Body of pancreas (tissue), 4 donors: Measurements from ENCODE around the gene LMO4. TPM values are rescaled to one million over a fixed set of nuclear protein-coding genes. Genes with fewer than 3 reads are reported as not detected.

Source experiments
- ATAC-seq: fragments of 150-250 bp; one replicate; pipeline ENCODE4 v1.9.1; 2016
- DNase-seq, 4 donors: peaks; one replicate each; pipeline ENCODE4 v3.0.0-alpha.2; 2019
- H3K27ac ChIP-seq, 4 donors: fragments of 200-600 bp; sonication (generic); 1 replicate in 3 of 4; 2 replicates in 1 of 4; pipeline versions ENCODE4 v1.5.1 to v1.6.1; 2016 to 2019; ENCODE audit warnings: mild to moderate bottlenecking in 1 of 4, mixed read lengths in 1 of 4, moderate library complexity in 1 of 4
- H3K27me3 ChIP-seq, 2 donors: fragments of 200-600 bp; sonication (generic); one replicate each; pipeline ENCODE4 v1.6.0; 2016; ENCODE audit warnings: mild to moderate bottlenecking in 1 of 2
- H3K36me3 ChIP-seq, 2 donors: fragments of 200-600 bp; sonication (generic); replicated peaks in 1 of 2; 2 replicates each; pipeline ENCODE4 v1.5.1; 2016; ENCODE audit warnings: low read depth in 2 of 2; ENCODE audit not compliant: insufficient read depth in 1 of 2
- H3K4me1 ChIP-seq: fragments of 200-600 bp; sonication (generic); one replicate; pipeline ENCODE4 v1.6.0; 2016
- H3K4me3 ChIP-seq, 2 donors: fragments of 200-600 bp; sonication (generic); 1 replicate in 1 of 2; 2 replicates in 1 of 2; pipeline ENCODE4 v1.5.1; 2016 to 2019
- H3K9me3 ChIP-seq, 3 donors: fragments of 200-600 bp; sonication (generic); 1 replicate in 2 of 3; 2 replicates in 1 of 3; pipeline ENCODE4 v1.5.1; 2016
- POLR2A ChIP-seq, 3 donors: fragments of 450-650 bp; IDR thresholded peaks; one replicate each; pipeline ENCODE4 v1.6.1; 2016; ENCODE audit warnings: antibody characterized with exemption in 3 of 3, mild to moderate bottlenecking in 2 of 3
- WGBS, 2 donors: methylation state at CpG; one replicate each; pipeline ENCODE4 v1.1.5; 2017; 5-methylcytosine and 5-hydroxymethylcytosine counted together
- intact Hi-C: fragments of 100-400 bp; cut with DNase I; formaldehyde crosslinking; loops from one replicate; pipeline ENCODE4 v1.15.1; 2023
- total RNA-seq, 2 donors: library from RNA; depleted of rRNA; stranded (reverse); fragments of >200 nt; gene quantifications; one replicate each; pipeline ENCODE4 v1.1.0, GENCODE V29; 2016
- TF ChIP-seq, protein P1 (sequence below), 7 experiments: fragments of 450-650 bp in 4 of 7; fragments of 200-600 bp in 3 of 7; sonication (generic) in 3 of 7; IDR thresholded peaks; one replicate each; pipeline ENCODE4 v1.5.1; 2016 to 2019; ENCODE audit warnings: antibody characterized with exemption in 7 of 7

The LMO4 gene
- total RNA-seq, 2 donors from 2014 or later, result 14.2 to 23.6 TPM

DNA sequence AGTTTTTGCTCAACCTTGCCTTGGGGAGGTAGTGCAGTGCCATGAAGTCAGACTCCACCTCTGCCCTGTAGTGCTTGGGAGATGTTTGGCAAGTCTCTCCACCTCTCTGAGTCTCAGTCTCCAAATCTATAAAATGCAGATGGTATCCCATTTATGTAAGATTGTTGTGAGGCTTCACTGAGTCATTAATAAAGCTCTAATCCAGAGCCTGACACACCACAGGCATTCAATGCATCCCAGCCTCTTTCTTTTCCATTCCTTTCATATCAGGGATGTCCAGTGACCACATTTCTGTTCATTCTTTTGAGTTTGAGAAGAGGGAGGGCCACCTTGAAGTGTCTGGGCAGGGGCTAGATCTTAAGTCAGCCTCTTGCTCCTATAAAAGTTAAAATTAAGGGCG is 37.6 kb upstream of the LMO4 start:
- Histone ChIP-seq H3K4me3 (no peak overlapping the region), H3K4me1 (no peaks in the 10 kb centered on the region), H3K27me3 (no peaks in the 10 kb centered on the region), H3K36me3 (no peaks in the 10 kb centered on the region), H3K9me3 (no peaks in the 10 kb centered on the region), H3K27ac (no peak overlapping the region)
- DNase-seq (no peak), ATAC-seq (no peak)
- intact Hi-C loops, result loop anchor here (10.0 kb wide), 1 partner anchor 664 kb away; no protein-coding TSS in a partner anchor
- TF ChIP-seq, protein P1, sequence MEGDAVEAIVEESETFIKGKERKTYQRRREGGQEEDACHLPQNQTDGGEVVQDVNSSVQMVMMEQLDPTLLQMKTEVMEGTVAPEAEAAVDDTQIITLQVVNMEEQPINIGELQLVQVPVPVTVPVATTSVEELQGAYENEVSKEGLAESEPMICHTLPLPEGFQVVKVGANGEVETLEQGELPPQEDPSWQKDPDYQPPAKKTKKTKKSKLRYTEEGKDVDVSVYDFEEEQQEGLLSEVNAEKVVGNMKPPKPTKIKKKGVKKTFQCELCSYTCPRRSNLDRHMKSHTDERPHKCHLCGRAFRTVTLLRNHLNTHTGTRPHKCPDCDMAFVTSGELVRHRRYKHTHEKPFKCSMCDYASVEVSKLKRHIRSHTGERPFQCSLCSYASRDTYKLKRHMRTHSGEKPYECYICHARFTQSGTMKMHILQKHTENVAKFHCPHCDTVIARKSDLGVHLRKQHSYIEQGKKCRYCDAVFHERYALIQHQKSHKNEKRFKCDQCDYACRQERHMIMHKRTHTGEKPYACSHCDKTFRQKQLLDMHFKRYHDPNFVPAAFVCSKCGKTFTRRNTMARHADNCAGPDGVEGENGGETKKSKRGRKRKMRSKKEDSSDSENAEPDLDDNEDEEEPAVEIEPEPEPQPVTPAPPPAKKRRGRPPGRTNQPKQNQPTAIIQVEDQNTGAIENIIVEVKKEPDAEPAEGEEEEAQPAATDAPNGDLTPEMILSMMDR (IDR thresholded peaks at IDR 0.05), result no peak
- TF ChIP-seq POLR2A (IDR thresholded peaks at IDR 0.05), result no peak
- WGBS, 2 donors, result 28 to 33% methylated on average over 1 of the region's 1 CpG

DNA sequence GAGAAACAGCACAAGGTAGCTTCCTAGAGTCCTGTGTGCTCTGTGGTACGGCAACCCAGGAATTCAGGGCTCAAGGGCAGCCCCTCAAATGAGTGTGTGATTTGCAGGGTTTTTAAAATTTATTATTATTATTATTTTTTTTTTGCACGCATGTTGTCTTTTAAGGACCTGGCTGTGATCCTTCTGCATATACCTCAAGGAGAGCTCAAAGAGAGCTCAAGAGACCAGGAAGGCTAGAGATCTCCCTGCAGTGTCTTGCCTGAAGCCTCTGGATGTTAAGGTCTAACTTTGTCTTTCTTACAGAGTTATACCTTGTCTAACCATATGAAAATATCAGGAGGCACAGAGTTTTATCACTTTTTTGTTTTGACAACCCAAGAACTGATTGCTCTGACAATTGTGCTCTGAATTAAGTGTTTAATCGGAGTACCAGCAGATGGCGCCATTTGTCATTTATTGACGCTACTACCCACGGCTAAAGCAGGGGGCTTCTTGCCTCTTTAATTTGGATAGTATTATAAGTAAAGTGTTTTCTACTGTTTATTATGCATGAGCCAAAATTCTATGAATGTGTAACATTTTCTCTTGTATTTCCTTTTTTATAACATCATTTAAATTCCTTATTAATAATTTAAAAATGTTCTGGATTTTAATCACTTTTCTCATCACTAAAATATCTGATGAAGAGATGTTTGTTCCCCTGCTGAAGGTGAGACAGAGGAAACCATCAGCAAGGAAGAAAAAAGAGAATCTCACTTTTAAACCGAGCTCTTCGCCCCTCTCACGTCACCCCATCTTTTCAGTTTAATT is 35.8 kb upstream of the LMO4 start:
- no peak overlapping the region for H3K27ac ChIP-seq
- 34 to 40% methylated on average over 9 of the region's 9 CpGs for WGBS, 2 donors
- TF ChIP-seq, protein P1 (IDR thresholded peaks at IDR 0.05), result peak; percentile 36 to 76 (median 67)
- TF ChIP-seq POLR2A (IDR thresholded peaks at IDR 0.05), result no peak
- no peak overlapping the region for H3K4me3 ChIP-seq
- no peaks in the 10 kb centered on the region for H3K4me1 ChIP-seq
- no peaks in the 10 kb centered on the region for H3K36me3 ChIP-seq
- peak; percentile 58 to 72 (median 64) for DNase-seq
- no peaks in the 10 kb centered on the region for H3K27me3 ChIP-seq
- H3K9me3 ChIP-seq, result no peaks in the 10 kb centered on the region
- peak; percentile 48 for ATAC-seq
- intact Hi-C loops, result loop anchor here (10.0 kb wide), 1 partner anchor 662 kb away; no protein-coding TSS in a partner anchor

DNA sequence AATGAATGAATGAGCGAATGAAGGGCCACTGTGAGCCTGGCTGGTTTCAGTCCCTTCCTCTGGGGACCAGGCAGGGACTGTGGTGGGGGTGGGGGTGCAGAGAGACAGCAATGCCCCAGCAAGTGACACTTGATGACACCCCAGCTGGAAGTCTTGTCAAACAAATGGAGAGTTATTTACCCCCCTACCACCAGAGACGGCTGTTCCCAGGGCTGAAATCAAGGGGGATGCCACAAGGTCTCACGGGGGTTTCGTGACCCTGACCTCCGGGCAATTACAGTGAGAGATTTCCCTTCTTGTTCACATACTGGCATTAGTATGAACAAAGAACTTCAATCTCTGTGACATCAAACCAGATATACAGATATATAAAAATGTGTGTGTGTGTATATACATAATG is 34.0 kb upstream of the LMO4 start:
- DNase-seq (no peak), ATAC-seq (no peak)
- no peak for TF ChIP-seq POLR2A (IDR thresholded peaks at IDR 0.05)
- TF ChIP-seq, protein P1 (IDR thresholded peaks at IDR 0.05), result no peak
- intact Hi-C loops, result loop anchor here (10.0 kb wide), 1 partner anchor 660 kb away; no protein-coding TSS in a partner anchor
- no peaks in the 10 kb centered on the region for H3K27me3 ChIP-seq
- no peaks in the 10 kb centered on the region for H3K36me3 ChIP-seq
- H3K27ac ChIP-seq, result no peak overlapping the region
- WGBS, 2 donors, result 49 to 58% methylated on average over 5 of the region's 5 CpGs
- no peak overlapping the region for H3K4me3 ChIP-seq
- no peaks in the 10 kb centered on the region for H3K9me3 ChIP-seq
- no peaks in the 10 kb centered on the region for H3K4me1 ChIP-seq

DNA sequence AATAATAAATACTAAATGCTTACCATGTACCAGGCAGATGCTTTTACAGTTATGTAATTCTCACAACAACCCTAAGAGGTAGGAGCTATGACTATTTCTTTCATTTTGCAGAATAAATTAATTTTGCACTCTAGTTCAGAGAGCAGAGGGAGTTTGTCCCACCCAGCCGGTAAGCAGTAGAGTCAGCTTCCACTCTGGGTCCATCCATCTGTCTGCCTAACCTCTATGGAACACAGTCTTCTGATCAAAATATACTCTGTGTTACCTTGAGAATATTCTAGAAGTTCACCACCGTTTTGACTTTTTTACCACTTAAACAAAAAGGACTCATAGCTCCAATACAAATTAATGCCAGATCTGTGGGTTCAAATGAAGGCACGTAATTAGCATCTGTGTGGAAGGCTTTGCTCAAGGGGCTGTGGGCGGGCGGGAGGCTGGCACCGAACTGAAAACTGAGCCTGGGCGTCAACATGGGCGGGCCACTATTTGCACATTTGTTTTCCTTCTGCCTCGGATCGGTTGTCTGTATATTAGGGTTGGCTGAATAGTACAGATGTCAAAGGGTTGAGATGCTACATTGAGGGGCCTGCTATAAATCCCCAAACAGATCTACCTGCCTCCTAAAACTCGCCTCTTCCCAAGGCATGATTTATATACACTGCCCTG is 33.1 kb upstream of the LMO4 start:
- H3K4me3 ChIP-seq, result no peak overlapping the region
- no peaks in the 10 kb centered on the region for H3K4me1 ChIP-seq
- WGBS, 2 donors, result 48 to 50% methylated on average over 11 of the region's 11 CpGs
- H3K9me3 ChIP-seq, result no peaks in the 10 kb centered on the region
- no peaks in the 10 kb centered on the region for H3K27me3 ChIP-seq
- no peak for ATAC-seq
- intact Hi-C loops, result loop anchor here (10.0 kb wide), 1 partner anchor 659 kb away; no protein-coding TSS in a partner anchor
- no peaks in the 10 kb centered on the region for H3K36me3 ChIP-seq
- TF ChIP-seq, protein P1 (IDR thresholded peaks at IDR 0.05), result no peak
- no peak for TF ChIP-seq POLR2A (IDR thresholded peaks at IDR 0.05)
- no peak for DNase-seq
- no peak overlapping the region for H3K27ac ChIP-seq
